SHP77 treated with DMSO at 0.1 percent for 48 hours (cell line): ENCODE results near the gene MRNIP.

Experiments used
- DNase-seq: peaks from one replicate; lab custom pipeline; 2025; lab: John Stamatoyannopoulos, UW

Gene MRNIP

DNA sequence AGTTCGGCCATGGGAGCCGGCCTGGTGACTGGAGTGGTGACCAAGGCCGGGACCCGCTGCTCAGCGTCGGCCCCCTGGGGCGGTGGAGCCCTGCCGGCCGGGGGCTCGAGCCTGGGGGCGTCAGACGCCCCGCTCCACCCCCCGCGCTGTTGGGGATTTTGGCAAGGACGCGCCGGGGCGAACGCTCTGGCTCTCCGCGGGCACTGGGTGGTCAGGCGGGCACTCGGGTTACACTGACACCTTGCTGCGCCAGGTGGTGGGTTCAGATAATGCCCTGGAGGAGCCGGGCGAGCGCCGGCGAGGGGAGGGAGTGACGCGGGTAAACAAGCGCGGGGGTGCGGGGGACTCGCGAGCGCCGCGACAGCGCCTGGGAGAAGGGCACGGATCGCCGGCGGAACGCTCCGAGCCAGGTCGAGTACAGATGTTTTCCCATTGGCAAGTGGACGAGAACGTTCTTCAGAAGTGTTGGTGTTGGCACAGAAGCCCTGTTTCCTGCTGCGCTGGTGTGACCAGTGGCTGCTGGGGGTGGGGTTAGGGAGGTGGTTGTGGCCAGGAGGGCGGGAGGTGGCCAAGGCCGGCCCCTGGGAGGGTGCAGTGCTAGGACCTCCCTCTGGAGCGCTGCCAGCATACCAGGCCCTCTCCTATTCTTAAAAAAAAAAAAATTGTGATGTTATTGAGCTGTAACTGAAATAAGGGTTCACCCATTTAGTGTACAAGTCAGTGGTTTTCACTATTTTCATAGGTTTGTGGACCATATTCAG is 37.1 kb downstream of the MRNIP start:
- DNase-seq, result peak; percentile 44

DNA sequence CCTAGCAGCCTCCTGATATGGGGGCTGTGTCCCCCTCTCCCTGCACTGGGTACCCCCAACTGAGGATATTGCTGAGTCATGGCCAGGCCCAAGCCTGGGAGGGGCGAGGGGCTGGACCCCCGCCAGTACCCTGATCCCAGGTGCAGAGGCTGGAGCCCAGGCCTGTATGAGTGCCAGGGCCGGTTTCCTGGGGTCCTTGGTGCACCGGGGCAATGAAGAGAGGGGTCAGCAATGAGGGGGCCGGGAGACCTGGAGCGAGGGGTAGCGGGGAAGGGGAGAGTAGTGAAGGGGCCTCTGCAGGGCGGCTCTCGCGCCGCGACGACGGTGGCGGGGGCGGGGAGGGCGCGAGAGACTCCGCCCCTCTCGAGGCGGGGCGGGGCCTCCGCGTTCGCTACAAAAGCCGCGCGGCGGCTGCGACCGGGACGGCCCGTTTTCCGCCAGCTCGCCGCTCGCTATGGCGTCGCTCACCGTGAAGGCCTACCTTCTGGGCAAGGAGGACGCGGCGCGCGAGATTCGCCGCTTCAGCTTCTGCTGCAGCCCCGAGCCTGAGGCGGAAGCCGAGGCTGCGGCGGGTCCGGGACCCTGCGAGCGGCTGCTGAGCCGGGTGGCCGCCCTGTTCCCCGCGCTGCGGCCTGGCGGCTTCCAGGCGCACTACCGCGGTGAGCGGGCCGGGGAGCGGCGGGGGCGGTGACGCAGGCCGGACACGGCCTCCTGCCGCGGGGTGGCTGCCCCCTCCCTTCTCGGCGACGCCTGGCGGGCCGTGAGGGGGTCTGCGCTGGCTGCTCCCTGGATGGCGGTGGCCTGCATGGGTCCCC is 37.9 kb downstream of the MRNIP start, which contains the start of gene SQSTM1:
TSS of gene SQSTM1 (plus strand) at position 423 of the 815 bp plus-strand sequence. CDS start at position 455, 32 bp downstream.
- peak; percentile 27 for DNase-seq

DNA sequence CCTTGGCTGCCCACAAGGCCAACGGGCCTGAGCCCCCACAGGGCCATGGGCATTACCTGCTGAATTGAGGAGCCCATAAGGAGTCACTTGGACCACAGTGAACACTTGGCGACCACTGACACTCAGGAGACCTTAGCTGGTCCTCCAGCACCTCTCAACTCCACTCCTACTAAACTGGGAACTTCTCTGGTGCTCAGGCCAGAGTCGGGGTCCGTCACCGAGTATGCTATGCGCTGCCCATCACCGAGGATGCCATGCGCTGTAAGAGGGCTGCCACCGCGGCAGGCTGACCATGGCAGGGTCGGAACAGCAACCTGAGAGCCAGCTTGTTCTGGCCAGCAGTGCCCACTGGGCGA is 38.5 kb downstream of the MRNIP start:
- DNase-seq, result no peak

DNA sequence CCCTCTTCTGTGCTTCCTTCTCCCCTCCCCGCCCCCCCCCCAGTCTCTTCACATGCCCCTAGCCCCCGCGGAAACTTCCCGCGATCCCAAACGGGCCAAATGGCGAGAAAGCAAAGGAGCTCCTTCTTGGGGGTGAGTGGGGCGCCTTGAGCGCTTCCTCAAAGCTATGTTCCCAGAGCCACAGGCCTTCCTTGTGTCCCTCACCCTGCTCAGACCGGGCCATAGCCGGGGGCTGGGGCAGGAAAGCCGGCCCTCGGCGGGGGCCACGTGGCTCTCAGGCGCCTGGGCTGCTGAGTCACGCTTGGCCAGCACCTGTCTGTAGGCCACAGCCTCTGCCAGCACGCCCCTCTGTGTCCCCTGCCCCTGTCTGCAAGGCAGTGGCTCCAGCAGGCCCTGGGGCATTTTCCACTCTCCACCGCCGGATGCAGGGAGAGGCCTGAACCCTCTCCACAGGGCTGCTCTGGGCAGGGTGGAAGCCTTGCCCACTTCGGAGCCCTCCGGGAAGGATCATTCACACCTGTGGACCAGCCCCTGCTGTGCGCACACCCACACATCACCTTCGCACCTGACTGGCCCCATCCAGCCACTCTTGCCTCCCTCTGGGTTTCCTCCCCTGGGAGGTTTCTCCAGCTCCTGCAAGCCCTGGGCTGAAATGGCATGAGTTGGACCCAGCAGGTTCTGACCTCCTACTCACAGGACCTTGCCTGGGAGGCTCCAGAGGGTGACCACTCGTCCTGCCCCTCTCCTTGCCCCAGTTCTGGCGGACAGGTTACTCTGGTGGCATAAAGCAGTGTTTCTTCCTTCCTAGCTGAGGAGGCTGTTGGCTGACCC is 39.1 kb downstream of the MRNIP start:
- peak; percentile 69 for DNase-seq

DNA sequence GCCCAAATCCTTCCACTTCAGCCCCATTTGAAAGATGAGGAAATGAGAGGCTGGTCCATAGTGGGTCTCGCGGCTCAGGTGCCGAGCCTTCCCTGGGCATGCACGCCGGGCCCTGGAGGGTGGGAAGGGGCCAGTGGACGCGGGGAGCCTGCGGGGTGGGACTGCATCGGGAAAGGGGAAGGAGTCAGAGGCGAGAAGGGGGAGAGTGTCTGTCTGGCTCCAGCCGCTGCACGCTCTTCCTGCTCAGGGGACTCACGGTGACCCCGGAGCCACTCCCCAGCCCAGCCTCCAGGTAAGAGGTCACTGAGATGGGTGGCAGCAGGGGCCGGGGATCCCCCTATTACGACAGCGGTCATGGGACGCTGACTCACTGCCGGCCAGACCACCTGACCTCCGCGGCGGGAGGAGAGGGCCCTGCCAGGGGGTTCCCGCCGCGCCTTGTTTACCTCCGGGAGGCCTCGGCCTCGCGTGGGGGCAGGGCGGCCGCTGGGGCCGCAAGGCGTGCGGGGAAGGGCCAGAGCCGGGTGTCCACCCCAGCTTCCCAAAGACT is 39.8 kb downstream of the MRNIP start:
- DNase-seq, result peak; percentile 73

DNA sequence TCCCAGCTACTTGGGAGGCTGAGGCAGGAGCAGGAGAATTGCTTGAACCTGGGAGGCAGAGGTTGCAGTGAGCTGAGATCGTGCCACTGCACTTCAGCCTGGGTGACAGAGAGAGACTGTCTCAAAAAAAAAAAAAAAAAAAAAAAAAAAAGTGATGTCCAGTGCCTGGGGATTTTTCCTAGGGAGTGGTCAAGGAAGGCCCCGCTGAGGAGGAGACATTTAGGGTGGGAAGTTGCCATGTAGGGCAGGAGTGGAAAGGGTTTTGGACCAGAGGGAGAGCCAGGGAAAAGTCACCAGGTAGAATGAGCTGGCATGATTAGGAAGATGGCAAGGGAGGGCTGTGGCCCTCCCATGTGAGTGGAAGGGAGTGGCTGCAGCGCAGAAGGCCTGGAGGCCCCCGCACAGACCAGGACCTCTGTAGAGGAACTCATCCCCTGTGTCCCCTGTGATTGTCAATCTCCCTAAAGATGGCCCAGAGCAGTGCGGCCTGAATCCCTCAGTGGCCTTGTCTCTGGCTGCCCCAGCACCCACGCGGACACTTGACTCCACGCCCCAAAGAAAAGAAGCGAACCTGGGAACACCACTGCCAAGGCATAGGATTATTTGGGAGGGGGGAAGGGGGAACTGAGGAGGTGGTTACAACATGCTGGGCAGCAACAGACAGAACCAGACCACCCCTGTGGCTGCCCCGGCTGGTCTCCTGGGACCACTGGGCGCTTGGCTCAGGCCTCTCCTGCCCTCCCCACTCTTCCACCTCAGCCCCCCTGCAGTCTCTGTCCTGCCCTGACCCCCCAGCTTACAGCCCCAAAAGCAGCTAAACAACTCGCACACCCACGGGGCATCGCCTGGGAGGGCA is 40.5 kb downstream of the MRNIP start:
- DNase-seq, result no peak

DNA sequence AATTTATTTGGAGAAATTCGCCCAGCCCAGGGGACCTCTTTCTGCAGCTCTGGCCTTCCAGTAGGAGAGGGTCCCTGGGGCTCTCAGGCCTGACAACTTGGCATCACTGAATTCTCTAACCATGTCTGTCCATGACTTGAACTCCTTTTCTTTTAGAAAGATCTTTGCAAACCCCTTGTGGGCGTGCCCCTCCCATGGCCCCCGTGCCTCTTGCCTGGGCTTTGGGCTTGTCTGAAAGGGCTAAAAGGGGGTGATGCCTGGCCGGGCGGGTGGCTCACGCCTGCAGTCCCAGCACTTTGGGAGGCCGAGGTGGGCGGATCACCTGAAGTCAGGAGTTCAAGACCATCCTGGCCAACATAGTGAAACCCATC is 41.2 kb downstream of the MRNIP start:
- DNase-seq, result no peak

GRCh38 chr5:179816796-179817469 is 41.7 kb downstream of the MRNIP start:
- no peak for DNase-seq

DNA sequence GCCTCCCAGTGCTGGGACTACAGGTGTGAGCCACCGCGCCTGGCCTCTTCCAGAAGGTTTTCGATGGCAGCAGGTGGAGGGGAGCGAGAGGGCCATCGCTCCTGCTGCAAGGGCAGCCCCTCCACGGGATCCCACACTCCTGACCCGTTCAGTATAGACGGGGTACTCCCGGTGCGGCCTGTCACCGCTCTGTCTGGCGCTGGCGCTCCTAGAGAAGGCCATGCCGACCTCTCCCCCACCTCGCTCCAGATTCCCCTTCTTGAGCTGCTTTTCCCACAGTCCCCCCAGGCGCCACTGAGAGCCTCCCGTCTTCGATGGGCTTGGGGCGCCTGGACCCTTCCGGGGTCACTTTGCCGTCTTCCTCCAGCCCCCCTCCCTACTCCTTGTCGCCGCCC is 42.2 kb downstream of the MRNIP start:
- DNase-seq, result no peak

DNA sequence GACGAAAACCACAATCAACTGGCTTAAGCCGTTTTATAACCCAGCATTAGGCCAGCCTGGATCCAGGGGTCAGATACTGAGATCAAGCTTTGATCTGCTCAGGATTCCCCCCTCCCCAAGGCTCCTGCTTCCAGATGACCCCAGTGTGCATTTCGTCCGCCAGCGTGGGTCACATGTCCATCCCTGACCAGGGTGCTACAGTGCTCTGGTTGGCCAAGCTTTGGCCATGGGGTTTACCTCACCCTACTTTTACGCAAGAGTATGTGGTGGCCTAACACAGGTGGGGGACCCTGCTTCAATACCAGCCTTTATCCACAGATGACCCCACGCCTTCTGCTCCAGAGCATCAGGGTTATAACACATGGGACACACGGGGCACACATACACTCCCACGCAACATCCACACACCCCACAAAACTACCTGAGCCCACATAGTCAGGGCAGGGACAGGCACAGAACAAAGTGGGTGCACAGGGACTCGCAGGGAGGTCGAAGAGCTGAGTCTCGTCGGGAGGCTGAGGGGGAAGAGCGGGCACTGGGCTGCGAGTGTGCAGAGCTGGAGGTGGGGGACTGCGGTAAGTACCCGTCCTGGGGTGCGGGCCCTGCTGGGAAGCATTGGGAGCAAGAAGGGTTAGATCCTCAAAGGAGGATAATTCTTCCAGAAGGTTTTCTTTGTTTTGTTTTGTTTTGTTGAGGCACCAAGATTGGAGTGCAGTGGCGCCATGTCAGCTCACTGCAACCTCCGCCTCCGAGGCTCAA is 42.9 kb downstream of the MRNIP start:
- DNase-seq, result no peak

GRCh38 chr5:179814090-179814489 is 44.5 kb downstream of the MRNIP start:
- no peak for DNase-seq

DNA sequence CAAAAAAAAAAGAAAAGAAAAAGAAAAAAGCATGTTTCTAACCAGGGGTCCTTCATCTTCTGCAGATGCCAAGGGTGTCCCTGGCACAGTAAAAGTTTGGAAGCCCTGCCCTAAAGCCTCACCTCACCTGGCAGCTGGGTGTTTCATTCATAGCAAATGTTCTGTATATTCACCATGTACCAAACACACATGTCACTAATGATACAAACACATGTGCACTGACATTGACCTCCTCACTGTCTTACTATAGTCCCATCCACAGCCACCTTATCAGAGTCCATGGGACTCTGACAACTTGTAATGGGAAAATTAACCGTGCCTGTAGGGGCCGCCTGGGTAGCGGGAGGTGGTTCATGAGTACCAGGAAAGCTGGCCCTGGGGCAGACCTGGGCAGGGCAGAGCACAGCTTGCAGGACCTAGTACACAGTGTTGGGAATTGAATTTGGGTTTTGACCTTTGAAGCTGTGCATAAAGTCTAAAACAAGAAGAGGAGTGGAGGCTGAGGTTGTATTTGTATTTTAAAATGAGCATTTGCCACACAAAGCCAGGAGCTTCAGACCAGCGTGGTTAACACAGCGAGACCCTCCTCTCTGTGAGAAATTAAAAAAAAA is 45.5 kb downstream of the MRNIP start:
- no peak for DNase-seq

DNA sequence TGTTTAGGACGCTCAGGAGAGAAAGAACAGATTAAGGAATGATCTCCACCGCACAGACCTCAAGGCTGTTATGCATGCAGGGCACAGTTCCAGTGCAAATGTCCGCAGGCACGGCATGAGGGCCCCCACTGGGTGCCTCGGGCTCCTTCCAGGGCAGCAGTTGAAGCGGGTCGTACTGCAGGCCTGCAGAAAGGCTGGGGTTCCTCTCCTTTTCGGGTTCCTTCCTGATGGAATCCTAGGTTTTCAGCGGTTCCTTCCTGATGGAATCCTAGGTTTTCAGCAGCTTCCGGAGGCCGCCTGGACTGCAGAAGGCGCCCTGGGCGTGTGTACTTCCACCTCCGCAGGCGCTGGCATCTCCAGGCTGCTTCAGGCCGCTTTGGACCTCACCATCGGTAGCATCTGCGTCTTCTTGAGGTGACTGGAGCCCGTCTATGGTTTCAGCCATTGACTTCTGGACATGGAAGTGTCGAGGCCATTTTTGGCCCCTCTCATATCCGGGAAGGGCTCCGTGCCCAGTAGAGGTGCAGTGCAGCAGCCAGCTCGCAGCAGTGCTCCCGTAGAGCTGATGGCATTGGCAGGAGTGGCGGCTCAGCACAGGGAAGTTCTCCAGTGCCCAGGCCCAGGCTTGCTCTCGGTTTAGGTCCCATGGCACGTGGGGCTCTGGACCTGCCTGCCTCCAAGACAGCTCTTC is 46.3 kb downstream of the MRNIP start:
- DNase-seq, result no peak

- DNase-seq, result no peak
These were observed 52.2 kb downstream of the MRNIP start, which contains the start of gene MGAT4B for GRCh38 chr5:179806250-179807048. Gene MGAT4B (minus strand): TSS chr5:179806866. CDS start chr5:179806583, 283 bp downstream.

DNA sequence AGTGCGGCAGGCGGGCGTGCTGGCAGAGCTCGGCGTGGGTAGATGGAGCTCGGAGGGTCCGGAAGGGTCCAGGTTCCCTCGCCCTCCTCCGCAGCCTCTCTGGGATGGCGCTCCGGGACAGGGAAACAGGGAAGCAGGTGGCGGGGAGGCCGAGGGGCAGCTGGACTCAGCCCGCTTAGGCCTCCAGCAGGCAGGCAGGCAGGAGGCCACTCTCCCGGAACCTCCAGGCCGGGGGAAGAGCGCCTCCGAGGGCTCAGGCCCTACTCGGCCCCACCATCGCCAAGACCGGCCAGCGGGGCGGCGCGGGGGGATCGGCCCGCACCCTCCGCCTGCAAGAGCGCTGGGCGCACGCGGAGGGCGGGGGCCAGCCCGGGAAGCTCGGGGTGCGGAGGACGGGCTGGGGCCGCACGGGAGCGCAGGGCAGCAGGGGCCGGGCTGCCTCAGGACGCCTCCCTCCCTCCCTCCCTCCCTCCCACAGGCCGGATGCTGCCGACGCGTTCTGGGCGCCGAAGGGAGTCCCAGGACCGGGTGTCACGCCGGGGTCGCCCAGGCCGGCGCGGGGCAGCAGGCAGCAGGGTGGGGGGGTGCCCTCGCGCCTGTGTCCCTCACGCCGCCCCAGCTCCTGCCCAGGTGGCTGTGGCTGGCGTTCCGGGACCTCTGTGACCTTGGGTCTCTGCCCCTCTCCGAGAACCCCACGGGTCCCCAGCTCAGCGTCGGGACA is 52.9 kb downstream of the MRNIP start:
- no peak for DNase-seq

DNA sequence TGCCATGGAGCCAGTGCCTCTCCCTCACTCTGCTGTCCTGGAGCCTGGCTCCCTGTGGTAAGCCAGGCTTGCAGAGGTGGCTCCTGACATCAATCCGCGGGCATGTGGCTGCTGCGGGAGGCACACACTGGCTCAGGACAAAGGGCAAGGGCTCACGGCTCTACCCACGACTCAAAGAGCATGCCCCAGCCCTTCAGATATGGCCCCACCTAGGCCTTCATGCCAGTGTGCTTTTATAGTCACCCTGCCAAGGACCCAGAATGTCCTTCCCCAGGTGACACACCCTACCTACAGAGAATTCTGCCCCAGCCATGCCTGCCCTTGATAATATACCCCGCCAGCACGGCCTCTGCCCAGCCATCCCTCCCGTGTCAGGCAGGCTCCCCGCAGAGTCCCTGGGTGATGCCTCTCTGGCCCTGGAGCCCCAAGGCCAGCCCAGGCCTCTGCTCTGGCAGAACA is 53.5 kb downstream of the MRNIP start:
- no peak for DNase-seq

DNA sequence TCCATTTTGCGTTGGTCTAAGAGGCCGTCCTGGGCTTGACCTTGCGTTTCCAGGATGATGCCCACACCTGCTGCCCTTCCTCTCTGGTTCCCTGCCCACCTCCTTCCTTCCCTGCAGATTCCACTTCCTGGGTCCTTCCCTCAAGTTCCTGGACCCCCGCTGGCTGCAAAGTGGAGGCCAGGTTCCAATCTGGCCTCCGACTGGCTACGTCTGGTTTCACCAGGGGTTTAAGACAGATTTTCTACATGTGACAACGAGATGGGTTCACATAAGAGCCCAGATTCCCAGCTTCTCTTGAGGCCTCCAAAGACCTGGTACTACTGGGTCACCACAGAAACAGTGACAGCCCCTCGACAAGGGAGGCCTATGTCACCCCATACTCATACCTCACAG is 54.1 kb downstream of the MRNIP start:
- no peak for DNase-seq
